Lung (tissue), 12 donors: ENCODE data around the gene LGALSL. TPM values are rescaled to one million over a fixed set of nuclear protein-coding genes. Genes with fewer than 3 reads are reported as not detected.

Source experiments
- ATAC-seq: fragments of 200-7000 bp; cut with Tn5 transposase; one replicate; pipeline ENCODE4 v1.9.1; 2020; ENCODE audit warnings: moderate number of reproducible peaks; ENCODE audit not compliant: insufficient read depth, low FRiP score
- DNase-seq, 3 donors: peaks; one replicate each; pipeline ENCODE4 v3.0.0-alpha.2; 2013 to 2017
- H3K27ac ChIP-seq, 2 donors: one replicate each; pipeline ENCODE4 v1.5.1; 2013; ENCODE audit warnings: mild to moderate bottlenecking in 2 of 2, moderate library complexity in 2 of 2, control low read depth in 1 of 2, inconsistent platforms in 1 of 2, low read depth in 1 of 2, low read length in 1 of 2
- H3K27me3 ChIP-seq, 3 donors: one replicate each; pipeline ENCODE4 v1.5.1; 2013; ENCODE audit warnings: low read length in 2 of 3; ENCODE audit not compliant: control insufficient read depth in 3 of 3, insufficient read depth in 3 of 3
- H3K36me3 ChIP-seq, 4 donors: one replicate each; pipeline ENCODE4 v1.5.1; 2013; ENCODE audit warnings: low read length in 4 of 4, mild to moderate bottlenecking in 1 of 4, moderate library complexity in 1 of 4; ENCODE audit not compliant: control insufficient read depth in 4 of 4, insufficient read depth in 4 of 4
- H3K4me1 ChIP-seq, 5 donors: one replicate each; pipeline ENCODE4 v1.5.1; 2013; ENCODE audit warnings: low read length in 5 of 5, mild to moderate bottlenecking in 2 of 5, moderate library complexity in 1 of 5; ENCODE audit not compliant: control insufficient read depth in 5 of 5, insufficient read depth in 5 of 5
- H3K4me3 ChIP-seq: one replicate; pipeline ENCODE4 v1.5.1; 2013; ENCODE audit warnings: mild to moderate bottlenecking, control low read depth, moderate library complexity
- H3K9ac ChIP-seq, 2 donors: one replicate each; pipeline ENCODE4 v1.5.1; 2013; ENCODE audit warnings: low read length in 2 of 2, control low read depth in 1 of 2; ENCODE audit not compliant: insufficient read depth in 1 of 2
- H3K9me3 ChIP-seq, 4 donors: one replicate each; pipeline ENCODE4 v1.5.1; 2013; ENCODE audit warnings: low read length in 3 of 4, mild to moderate bottlenecking in 1 of 4, moderate library complexity in 1 of 4; ENCODE audit not compliant: control insufficient read depth in 4 of 4, insufficient read depth in 3 of 4
- WGBS, 2 donors: extraction: QIAGEN DNeasy Blood & Tissue Kit; methylation state at CpG; one replicate each; pipeline ENCODE4 v1.1.7; 2013; 5-methylcytosine and 5-hydroxymethylcytosine counted together
- polyA plus RNA-seq, 2 donors: library from polyadenylated mRNA; stranded (reverse); fragments of 200-250 nt; gene quantifications; one replicate each; pipeline ENCODE4 v1.2.1, GENCODE V29; 2013
- total RNA-seq, 2 donors: library from RNA; depleted of rRNA in 1 of 2; stranded (reverse); fragments of >200 nt in 1 of 2; gene quantifications; one replicate each; pipeline ENCODE4 v1.2.1, GENCODE V29; 2014 to 2021
- TF ChIP-seq, protein P1 (sequence below): IDR thresholded peaks from 2 replicates; pipeline ENCODE4 v1.5.1; 2012; ENCODE audit warnings: mild to moderate bottlenecking; ENCODE audit errors: control extremely low read depth, extremely low read depth
- donor health status: control.
- donor health status: control.
- donor health status: Bipolar disorder and iron deficiency.
- donor health status: healthy.
- donor health status: DM: yes; HTN: yes; CAD: no.

The LGALSL gene
- total and polyA plus RNA-seq, 4 donors, result 9.1 to 30.6 (median 25.9) TPM

DNA sequence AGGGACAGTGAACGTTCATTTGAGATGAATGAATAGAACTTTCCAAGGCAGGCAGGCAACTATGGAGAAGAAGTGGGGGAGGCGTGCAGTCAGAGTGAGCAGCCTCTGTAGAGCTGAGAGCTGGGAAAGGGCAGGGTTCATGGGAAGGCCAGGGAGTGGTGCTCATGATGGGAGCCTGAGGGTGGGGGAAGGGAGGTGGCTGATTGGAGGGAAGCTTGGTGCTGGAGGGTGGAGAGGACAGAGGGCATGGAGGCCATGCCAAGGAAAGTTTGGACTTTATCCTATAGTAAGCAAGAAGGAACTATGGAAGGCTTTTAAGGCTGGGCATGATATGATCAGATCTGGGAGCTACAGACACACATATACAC lies 47.6 kb upstream of the LGALSL start:
- peak overlapping the region in 1 of 2 donors; percentile 71 for H3K27ac ChIP-seq
- DNase-seq, result peak; percentile 36 to 51 (median 39)
- H3K27me3 ChIP-seq, result no peaks in the 10 kb centered on the region
- TF ChIP-seq, protein P1, sequence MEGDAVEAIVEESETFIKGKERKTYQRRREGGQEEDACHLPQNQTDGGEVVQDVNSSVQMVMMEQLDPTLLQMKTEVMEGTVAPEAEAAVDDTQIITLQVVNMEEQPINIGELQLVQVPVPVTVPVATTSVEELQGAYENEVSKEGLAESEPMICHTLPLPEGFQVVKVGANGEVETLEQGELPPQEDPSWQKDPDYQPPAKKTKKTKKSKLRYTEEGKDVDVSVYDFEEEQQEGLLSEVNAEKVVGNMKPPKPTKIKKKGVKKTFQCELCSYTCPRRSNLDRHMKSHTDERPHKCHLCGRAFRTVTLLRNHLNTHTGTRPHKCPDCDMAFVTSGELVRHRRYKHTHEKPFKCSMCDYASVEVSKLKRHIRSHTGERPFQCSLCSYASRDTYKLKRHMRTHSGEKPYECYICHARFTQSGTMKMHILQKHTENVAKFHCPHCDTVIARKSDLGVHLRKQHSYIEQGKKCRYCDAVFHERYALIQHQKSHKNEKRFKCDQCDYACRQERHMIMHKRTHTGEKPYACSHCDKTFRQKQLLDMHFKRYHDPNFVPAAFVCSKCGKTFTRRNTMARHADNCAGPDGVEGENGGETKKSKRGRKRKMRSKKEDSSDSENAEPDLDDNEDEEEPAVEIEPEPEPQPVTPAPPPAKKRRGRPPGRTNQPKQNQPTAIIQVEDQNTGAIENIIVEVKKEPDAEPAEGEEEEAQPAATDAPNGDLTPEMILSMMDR, result no peak
- H3K9ac ChIP-seq, result no peak overlapping the region
- no peak overlapping the region for H3K4me3 ChIP-seq
- WGBS, 2 donors, result 71 to 85% methylated on average over 2 of the region's 2 CpGs
- H3K4me1 ChIP-seq, result peaks cover 16 to 54% (median 33%) of the 10 kb centered on the region in 5 donors
- no peak for ATAC-seq
- H3K9me3 ChIP-seq, result no peaks in the 10 kb centered on the region
- no peaks in the 10 kb centered on the region for H3K36me3 ChIP-seq

DNA sequence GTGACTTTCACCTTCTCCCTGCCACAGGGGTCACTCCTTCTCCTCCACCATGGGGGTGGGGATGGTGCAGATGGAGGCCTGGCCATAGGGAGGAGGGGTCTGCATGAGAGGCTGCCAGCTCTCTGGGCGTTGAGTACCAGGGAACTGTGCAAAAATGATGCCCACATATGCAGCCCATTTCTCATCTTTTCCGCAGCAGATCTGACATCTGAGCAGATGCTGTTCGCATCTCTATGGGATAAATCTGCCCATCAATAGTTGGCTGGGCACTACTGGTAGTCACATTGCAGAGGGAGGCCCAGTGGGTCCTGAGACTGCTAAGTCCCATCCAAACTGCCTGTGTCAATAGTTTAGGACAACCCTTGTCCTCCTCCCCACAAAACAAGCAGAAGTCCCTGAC lies 45.9 kb upstream of the LGALSL start:
- H3K4me1 ChIP-seq, result peaks cover 15 to 39% (median 28%) of the 10 kb centered on the region in 5 donors
- no peak overlapping the region for H3K4me3 ChIP-seq
- no peak overlapping the region for H3K27ac ChIP-seq
- WGBS, 2 donors, result 94 to 99% methylated on average over 3 of the region's 3 CpGs
- H3K9ac ChIP-seq, result no peak overlapping the region
- DNase-seq (no peak), ATAC-seq (no peak)
- H3K36me3 ChIP-seq, result no peaks in the 10 kb centered on the region
- H3K27me3 ChIP-seq, result no peaks in the 10 kb centered on the region
- H3K9me3 ChIP-seq, result no peaks in the 10 kb centered on the region
- TF ChIP-seq, protein P1, result no peak

DNA sequence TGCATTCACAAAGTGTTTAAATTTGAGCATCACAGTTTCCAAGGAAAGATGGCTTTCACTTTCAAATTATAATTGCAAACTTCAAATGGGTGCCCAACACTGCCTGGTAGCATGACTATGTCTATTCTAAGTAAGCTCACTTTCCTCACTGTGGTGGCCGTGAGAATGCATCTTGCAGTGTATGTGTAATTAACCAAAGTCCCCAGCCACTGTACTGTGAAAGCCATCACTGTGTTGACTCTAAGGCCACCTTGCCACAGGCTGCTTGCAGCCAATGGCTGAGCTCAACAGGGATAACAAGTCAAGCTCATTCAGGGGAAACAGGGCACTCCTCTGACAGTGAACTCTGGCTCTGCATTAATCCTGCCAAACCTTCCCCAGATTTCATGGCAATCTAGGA lies 43.3 kb upstream of the LGALSL start:
- 81 to 86% methylated on average over 1 of the region's 1 CpG for WGBS, 2 donors
- DNase-seq (no peak), ATAC-seq (no peak)
- Histone ChIP-seq H3K4me3 (no peak overlapping the region), H3K36me3 (no peaks in the 10 kb centered on the region), H3K4me1 (peaks cover 0 to 21% (median 10%) of the 10 kb centered on the region in 5 donors), H3K9me3 (no peaks in the 10 kb centered on the region), H3K27me3 (no peaks in the 10 kb centered on the region), H3K9ac (no peak overlapping the region), H3K27ac (no peak overlapping the region)
- TF ChIP-seq, protein P1, result no peak

DNA sequence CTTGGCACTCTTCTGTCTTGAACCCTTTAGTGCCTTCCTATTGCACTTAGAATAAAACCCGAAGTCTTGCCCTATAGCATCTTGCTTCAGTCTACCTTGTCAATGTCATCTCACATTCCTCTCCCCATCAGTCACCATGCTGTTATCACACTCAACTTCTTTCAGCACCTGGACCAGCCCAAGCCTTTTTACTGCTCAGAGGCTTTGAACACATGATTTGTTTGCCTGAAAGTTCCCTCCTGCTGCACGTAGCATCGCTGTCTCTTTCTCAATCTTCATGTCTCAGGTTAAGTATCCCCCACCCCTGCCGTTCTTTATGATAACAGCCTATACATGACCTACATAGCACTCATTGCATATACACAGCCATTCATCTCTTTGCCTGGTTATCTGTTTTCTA lies 41.3 kb upstream of the LGALSL start:
- Histone ChIP-seq H3K4me1 (peaks cover 0 to 6% (median 0%) of the 10 kb centered on the region in 5 donors), H3K4me3 (no peak overlapping the region), H3K9ac (no peak overlapping the region), H3K9me3 (no peaks in the 10 kb centered on the region), H3K27ac (no peak overlapping the region), H3K27me3 (no peaks in the 10 kb centered on the region), H3K36me3 (no peaks in the 10 kb centered on the region)
- TF ChIP-seq, protein P1, result no peak
- ATAC-seq (no peak), DNase-seq (no peak)
- 90 to 99% methylated on average over 4 of the region's 4 CpGs for WGBS, 2 donors
